Brain microvascular endothelial cell (primary cell): Measurements from ENCODE around the gene DBI.

Source experiments
- DNase-seq: peaks from one replicate; pipeline ENCODE4 v3.0.0-alpha.2; 2020
- H3K27ac ChIP-seq: fragments of 250-450 bp; sonication (Bioruptor Pico); 2 replicates; pipeline ENCODE4 v1.5.1; 2020; ENCODE audit warnings: mild to moderate bottlenecking, moderate library complexity
- H3K27me3 ChIP-seq: fragments of 250-450 bp; sonication (Bioruptor Pico); replicated peaks from 2 replicates; pipeline ENCODE4 v1.5.1; 2020; ENCODE audit warnings: mild to moderate bottlenecking
- H3K36me3 ChIP-seq: fragments of 250-450 bp; sonication (Bioruptor Pico); replicated peaks from 2 replicates; pipeline ENCODE4 v1.5.1; 2020; ENCODE audit warnings: mild to moderate bottlenecking
- H3K4me3 ChIP-seq: 2 replicates; pipeline ENCODE4 v1.5.1; 2011; ENCODE audit warnings: low read depth, mild to moderate bottlenecking, control low read depth, low read length, moderate library complexity
- CTCF ChIP-seq: IDR thresholded peaks from 2 replicates; pipeline ENCODE4 v1.5.1; 2011; ENCODE audit warnings: low read depth, mild to moderate bottlenecking, moderate library complexity, low read length, control low read depth, inconsistent platforms; ENCODE audit errors: missing control alignments
- in situ Hi-C: cut with HindIII; loops from 2 replicates; pipeline ENCODE4 v1.10.0; 2017; ENCODE audit warnings: low sequenced_read_pairs, low pct_ligation_motif_present

The DBI gene

DNA sequence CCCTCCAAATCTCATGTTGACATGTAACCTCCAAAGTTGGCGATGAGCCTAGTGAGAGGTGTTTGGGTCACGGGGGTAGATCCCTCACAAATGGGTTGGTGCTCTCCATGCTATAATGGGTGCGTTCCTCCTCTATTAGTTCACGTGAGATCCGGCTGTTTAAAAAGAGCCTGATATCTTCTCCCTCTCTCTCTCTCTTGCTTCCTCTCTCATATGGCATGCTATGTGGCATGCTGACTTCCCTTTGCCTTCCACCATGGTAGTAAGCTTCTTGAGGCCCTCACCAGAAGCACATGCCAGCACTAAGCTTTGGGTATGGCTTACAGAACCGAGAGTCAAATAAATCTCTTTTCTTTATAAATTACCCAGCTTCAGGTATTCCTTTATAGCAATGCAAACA, 39.3 kb upstream of the DBI start:
- DNase-seq, result no peak
- in situ Hi-C loops, result no loop called here
- Histone ChIP-seq H3K36me3 (no peaks in the 10 kb centered on the region), H3K4me3 (no peak overlapping the region), H3K27me3 (no peaks in the 10 kb centered on the region), H3K27ac (no peak overlapping the region)
- TF ChIP-seq CTCF, result no peak

GRCh38 chr2:119332953-119333352, 33.8 kb upstream of the DBI start:
- no peak overlapping the region for H3K27ac ChIP-seq
- TF ChIP-seq CTCF, result no peak
- no peaks in the 10 kb centered on the region for H3K27me3 ChIP-seq
- no peak overlapping the region for H3K4me3 ChIP-seq
- in situ Hi-C loops, result no loop called here
- DNase-seq, result no peak
- H3K36me3 ChIP-seq, result no peaks in the 10 kb centered on the region

DNA sequence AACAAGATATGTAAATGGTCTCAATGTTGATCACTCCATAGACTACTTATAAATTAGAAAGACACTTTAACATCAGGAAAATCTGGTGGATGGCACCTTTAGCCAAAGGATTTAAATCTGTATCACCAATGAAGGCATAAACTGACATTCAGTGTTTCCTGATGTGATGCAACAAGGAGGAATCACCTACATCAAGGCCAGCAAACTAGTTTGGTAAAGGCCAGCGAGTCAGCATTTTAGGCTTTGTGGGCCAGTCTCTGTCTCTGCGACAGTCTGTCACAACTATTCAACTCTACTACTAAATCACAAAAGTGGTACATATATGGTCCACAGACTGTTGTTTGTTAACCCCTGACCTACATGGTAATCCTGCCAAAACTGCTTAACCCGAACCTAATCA, 33.4 kb upstream of the DBI start:
- no peak for DNase-seq
- H3K27me3 ChIP-seq, result no peaks in the 10 kb centered on the region
- no peak overlapping the region for H3K27ac ChIP-seq
- in situ Hi-C loops, result no loop called here
- no peak overlapping the region for H3K4me3 ChIP-seq
- no peaks in the 10 kb centered on the region for H3K36me3 ChIP-seq
- TF ChIP-seq CTCF, result no peak

GRCh38 chr2:119333833-119334232, 32.9 kb upstream of the DBI start:
- in situ Hi-C loops, result no loop called here
- TF ChIP-seq CTCF, result no peak
- no peak for DNase-seq
- Histone ChIP-seq H3K27ac (no peak overlapping the region), H3K27me3 (no peaks in the 10 kb centered on the region), H3K36me3 (no peaks in the 10 kb centered on the region), H3K4me3 (no peak overlapping the region)

GRCh38 chr2:119337749-119338148, 29.0 kb upstream of the DBI start:
- H3K27me3 ChIP-seq, result no peaks in the 10 kb centered on the region
- no peak overlapping the region for H3K4me3 ChIP-seq
- DNase-seq, result no peak
- in situ Hi-C loops, result no loop called here
- H3K27ac ChIP-seq, result no peak overlapping the region
- H3K36me3 ChIP-seq, result no peaks in the 10 kb centered on the region
- no peak for TF ChIP-seq CTCF

DNA sequence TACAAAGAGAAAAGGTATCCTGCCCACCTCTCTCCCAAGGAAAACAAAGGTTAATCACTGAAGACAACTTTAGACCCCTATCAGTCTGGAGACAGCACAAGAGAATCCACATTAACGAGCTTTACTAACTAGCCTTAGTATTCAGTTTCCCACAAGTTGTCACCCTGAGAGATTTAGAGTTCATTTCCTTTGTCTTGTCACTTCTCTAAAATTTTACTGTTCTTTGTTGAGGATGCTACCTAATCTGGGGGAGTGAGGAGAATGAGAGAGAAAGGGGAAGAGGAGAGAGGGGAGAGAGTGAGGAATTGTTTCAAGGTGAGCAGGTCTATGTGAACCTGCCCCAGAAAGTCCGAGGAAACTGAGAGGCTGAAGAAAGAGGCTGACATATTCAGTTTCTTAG, 28.5 kb upstream of the DBI start:
- no peak for TF ChIP-seq CTCF
- no peaks in the 10 kb centered on the region for H3K36me3 ChIP-seq
- no peak overlapping the region for H3K4me3 ChIP-seq
- no peaks in the 10 kb centered on the region for H3K27me3 ChIP-seq
- H3K27ac ChIP-seq, result no peak overlapping the region
- DNase-seq, result no peak
- in situ Hi-C loops, result no loop called here
